H9 (cell line): ENCODE measurements around the gene UBE2J1. TPM values are rescaled to one million over a fixed set of nuclear protein-coding genes. Genes with fewer than 3 reads are reported as not detected.

Experiments used
- DNase-seq: peaks from one replicate; pipeline ENCODE4 v3.0.0-alpha.2; 2017
- H2AFZ ChIP-seq: one replicate; pipeline ENCODE4 v1.6.1; 2013; ENCODE audit warnings: mild to moderate bottlenecking, low read length, control low read depth, moderate library complexity
- H2AK5ac ChIP-seq: 2 replicates; pipeline ENCODE4 v1.6.1; 2013; ENCODE audit warnings: low read length, control low read depth, mixed read lengths; ENCODE audit not compliant: insufficient read length
- H2BK120ac ChIP-seq: one replicate; pipeline ENCODE4 v1.6.1; 2013; ENCODE audit warnings: low read depth, mild to moderate bottlenecking, low read length, control low read depth, inconsistent platforms; ENCODE audit not compliant: poor library complexity, severe bottlenecking
- H2BK12ac ChIP-seq: 2 replicates; pipeline ENCODE4 v1.6.1; 2013; ENCODE audit warnings: low read length, control low read depth, mixed read lengths, low read depth; ENCODE audit not compliant: insufficient read length
- H2BK15ac ChIP-seq: 2 replicates; pipeline ENCODE4 v1.6.1; 2013; ENCODE audit warnings: low read depth, low read length, control low read depth
- H2BK20ac ChIP-seq: one replicate; pipeline ENCODE4 v1.6.1; 2013; ENCODE audit warnings: low read depth, mild to moderate bottlenecking, low read length, control low read depth, inconsistent platforms; ENCODE audit not compliant: poor library complexity, severe bottlenecking
- H2BK5ac ChIP-seq: 2 replicates; pipeline ENCODE4 v1.6.1; 2013; ENCODE audit warnings: low read length, control low read depth, mixed read lengths; ENCODE audit not compliant: insufficient read length
- H3K14ac ChIP-seq: 2 replicates; pipeline ENCODE4 v1.6.1; 2013; ENCODE audit warnings: low read length, control low read depth; ENCODE audit not compliant: insufficient read depth
- H3K18ac ChIP-seq: 2 replicates; pipeline ENCODE4 v1.6.1; 2013; ENCODE audit warnings: low read depth, mild to moderate bottlenecking, mixed read lengths, low read length, control low read depth; ENCODE audit not compliant: insufficient read length
- H3K23ac ChIP-seq: 2 replicates; pipeline ENCODE4 v1.6.1; 2013; ENCODE audit warnings: low read length, control low read depth, mixed read lengths, low read depth; ENCODE audit not compliant: insufficient read length
- H3K23me2 ChIP-seq: 2 replicates; pipeline ENCODE4 v1.6.1; 2013; ENCODE audit warnings: low read depth, mild to moderate bottlenecking, mixed read lengths, low read length, control low read depth; ENCODE audit not compliant: insufficient read length, poor library complexity, severe bottlenecking
- H3K27ac ChIP-seq: 2 replicates; pipeline ENCODE4 v1.5.1; 2013; ENCODE audit warnings: low read length, control low read depth, mixed read lengths, low read depth; ENCODE audit not compliant: insufficient read length
- H3K27me3 ChIP-seq: 2 replicates; pipeline ENCODE4 v1.6.1; 2013; ENCODE audit warnings: low read length, control low read depth, inconsistent platforms; ENCODE audit not compliant: insufficient read depth
- H3K4ac ChIP-seq: 2 replicates; pipeline ENCODE4 v1.6.1; 2013; ENCODE audit warnings: low read depth, mild to moderate bottlenecking, control low read depth, inconsistent platforms, low read length, moderate library complexity
- H3K4me1 ChIP-seq: 2 replicates; pipeline ENCODE4 v1.6.1; 2013; ENCODE audit warnings: low read length, control low read depth, inconsistent platforms; ENCODE audit not compliant: insufficient read depth
- H3K4me2 ChIP-seq: 2 replicates; pipeline ENCODE4 v1.6.1; 2013; ENCODE audit warnings: low read length, control low read depth, mixed read lengths; ENCODE audit not compliant: insufficient read length, insufficient read depth
- H3K56ac ChIP-seq: 2 replicates; pipeline ENCODE4 v1.6.1; 2013; ENCODE audit warnings: low read depth, mild to moderate bottlenecking, mixed read lengths, low read length, control low read depth; ENCODE audit not compliant: insufficient read length
- H3K79me1 ChIP-seq: 2 replicates; pipeline ENCODE4 v1.6.1; 2013; ENCODE audit warnings: low read depth, mild to moderate bottlenecking, moderate library complexity, low read length, control low read depth, inconsistent platforms; ENCODE audit not compliant: insufficient read depth, poor library complexity, severe bottlenecking
- H3K79me2 ChIP-seq: 2 replicates; pipeline ENCODE4 v1.6.1; 2013; ENCODE audit warnings: low read length, control low read depth, inconsistent platforms; ENCODE audit not compliant: insufficient read depth
- H3K9ac ChIP-seq: 2 replicates; pipeline ENCODE4 v1.6.1; 2013; ENCODE audit warnings: low read length, control low read depth, mixed read lengths; ENCODE audit not compliant: insufficient read length; ENCODE audit errors: extremely low read depth
- H3K9me3 ChIP-seq: one replicate; pipeline ENCODE4 v1.6.1; 2013; ENCODE audit warnings: low read depth, low read length, inconsistent platforms; ENCODE audit not compliant: control insufficient read depth
- H3T11ph ChIP-seq: one replicate; pipeline ENCODE4 v1.6.1; 2013; ENCODE audit warnings: mild to moderate bottlenecking, low read length, control low read depth, inconsistent platforms
- H4K20me1 ChIP-seq: one replicate; pipeline ENCODE4 v1.6.1; 2013; ENCODE audit not compliant: control insufficient read depth, insufficient read length, insufficient read depth
- H4K5ac ChIP-seq: 2 replicates; pipeline ENCODE4 v1.6.1; 2013; ENCODE audit warnings: low read depth, mild to moderate bottlenecking, mixed read lengths, low read length, control low read depth; ENCODE audit not compliant: insufficient read length
- H4K8ac ChIP-seq: replicated peaks from 2 replicates; pipeline ENCODE4 v1.6.1; 2013; ENCODE audit warnings: low read length, control low read depth, mixed read lengths, low read depth; ENCODE audit not compliant: insufficient read length
- H4K91ac ChIP-seq: 2 replicates; pipeline ENCODE4 v1.6.1; 2013; ENCODE audit warnings: low read depth, mild to moderate bottlenecking, moderate library complexity, mixed read lengths, low read length, control low read depth; ENCODE audit not compliant: insufficient read length
- H3K27ac Mint-ChIP-seq, 3 experiments: 2 replicates in 2 of 3; 3 replicates in 1 of 3; pipeline ENCODE4 v1.8.0; 2020 to 2021; ENCODE audit warnings: mixed read lengths in 3 of 3, mild to moderate bottlenecking in 1 of 3, moderate library complexity in 1 of 3
- H3K27me3 Mint-ChIP-seq: 2 replicates; pipeline ENCODE4 v1.8.0; 2021; ENCODE audit warnings: low read depth, mild to moderate bottlenecking, moderate library complexity, mixed read lengths
- H3K36me3 Mint-ChIP-seq, 3 experiments: 2 replicates in 2 of 3; 3 replicates in 1 of 3; pipeline ENCODE4 v1.8.0; 2020 to 2021; ENCODE audit warnings: low read depth in 3 of 3, mixed read lengths in 3 of 3; ENCODE audit not compliant: insufficient read depth in 1 of 3
- H3K4me1 Mint-ChIP-seq, 2 experiments: 2 replicates each; pipeline ENCODE4 v1.8.0; 2020; ENCODE audit warnings: mixed read lengths in 2 of 2
- H3K4me3 Mint-ChIP-seq, 2 experiments: 2 replicates in 1 of 2; 3 replicates in 1 of 2; pipeline ENCODE4 v1.8.0; 2020 to 2021; ENCODE audit warnings: mild to moderate bottlenecking in 2 of 2, mixed read lengths in 2 of 2, moderate library complexity in 1 of 2
- H3K9me3 Mint-ChIP-seq, 2 experiments: 2 replicates in 1 of 2; 3 replicates in 1 of 2; pipeline ENCODE4 v1.8.0; 2020; ENCODE audit warnings: mild to moderate bottlenecking in 2 of 2, mixed read lengths in 2 of 2, moderate library complexity in 1 of 2
- WGBS: extraction: QIAGEN DNeasy Blood & Tissue Kit; methylation state at CpG from one replicate; pipeline ENCODE4 v1.1.7; 2013; ENCODE audit warnings: missing lambda C conversion rate, low lambda C conversion rate, mixed read lengths; ENCODE audit not compliant: insufficient read length; ENCODE audit errors: extremely low coverage; 5-methylcytosine and 5-hydroxymethylcytosine counted together
- total RNA-seq: library from RNA; stranded (reverse); gene quantifications from 2 replicates; pipeline ENCODE4 v1.2.1, GENCODE V29; 2021
- TF ChIP-seq, protein P1 (sequence below): fragments of 200-600 bp; sonication (generic); conservative IDR thresholded peaks from 3 replicates; pipeline ENCODE4 v1.8.0; 2021; ENCODE audit warnings: antibody characterized with exemption, mild to moderate bottlenecking

The UBE2J1 gene
- total RNA-seq, 1 experiment from 2014 or later = 13.1 TPM

DNA sequence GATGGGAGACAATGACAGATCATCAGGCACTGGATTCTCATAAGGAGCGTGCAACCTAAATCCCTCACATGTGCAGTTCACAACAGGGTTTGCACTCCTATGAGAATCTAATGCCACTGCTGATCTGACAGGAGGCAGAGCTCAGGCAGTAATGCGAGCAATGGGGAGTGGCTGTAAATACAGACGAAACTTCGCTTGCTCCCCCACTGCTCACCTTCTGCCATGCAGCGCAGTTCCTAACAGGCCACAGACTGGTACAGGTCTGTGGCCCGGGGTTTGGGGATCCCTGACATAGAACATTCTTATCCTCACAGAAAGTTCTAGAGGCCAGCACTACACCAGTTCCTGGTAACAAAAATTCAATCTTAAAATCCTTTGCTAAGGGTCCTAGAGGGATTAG lies 36.3 kb upstream of the UBE2J1 start:
- H2BK15ac ChIP-seq = no peak overlapping the region
- Mint-ChIP-seq H3K36me3 (peaks cover 0 to 4% (median 2%) of the 10 kb centered on the region in 3 experiments; a peak in 5 of 7 replicates), H3K27me3 (no peaks in the 10 kb centered on the region; the same call in 1 of the 2 replicates), H3K9me3 (no peaks in the 10 kb centered on the region), H3K27ac (no peak overlapping the region), H3K4me1 (peaks cover 6 to 7% of the 10 kb centered on the region in 2 experiments; a peak in 3 of 4 replicates), H3K4me3 (no peak overlapping the region)
- no peak overlapping the region for H3K4ac ChIP-seq
- no peaks in the 10 kb centered on the region for H3K79me1 ChIP-seq
- H3K27me3 ChIP-seq = no peaks in the 10 kb centered on the region
- H4K91ac ChIP-seq = no peak overlapping the region
- no peak overlapping the region for H2BK120ac ChIP-seq
- no peak overlapping the region for H2BK20ac ChIP-seq
- no peak overlapping the region for H3K23ac ChIP-seq
- H3K14ac ChIP-seq = no peak overlapping the region
- H3K9ac ChIP-seq = no peak overlapping the region
- H3T11ph ChIP-seq = no peak overlapping the region
- H3K23me2 ChIP-seq = no peaks in the 10 kb centered on the region
- no peak overlapping the region for H3K18ac ChIP-seq
- no peak overlapping the region for H4K8ac ChIP-seq
- no peak overlapping the region for H3K27ac ChIP-seq
- H3K4me1 ChIP-seq = no peaks in the 10 kb centered on the region
- no peak overlapping the region for H2BK5ac ChIP-seq
- H3K79me2 ChIP-seq = no peaks in the 10 kb centered on the region
- H2BK12ac ChIP-seq = no peak overlapping the region
- H4K20me1 ChIP-seq = no peaks in the 10 kb centered on the region
- H3K9me3 ChIP-seq = no peaks in the 10 kb centered on the region
- H2AFZ ChIP-seq = no peak overlapping the region
- H3K56ac ChIP-seq = no peak overlapping the region
- no CpG with 5 or more reads among the region's 6 CpGs for WGBS
- no peak overlapping the region for H3K4me2 ChIP-seq
- no peak overlapping the region for H4K5ac ChIP-seq
- H2AK5ac ChIP-seq = no peak overlapping the region
- DNase-seq = no peak
- TF ChIP-seq, protein P1, sequence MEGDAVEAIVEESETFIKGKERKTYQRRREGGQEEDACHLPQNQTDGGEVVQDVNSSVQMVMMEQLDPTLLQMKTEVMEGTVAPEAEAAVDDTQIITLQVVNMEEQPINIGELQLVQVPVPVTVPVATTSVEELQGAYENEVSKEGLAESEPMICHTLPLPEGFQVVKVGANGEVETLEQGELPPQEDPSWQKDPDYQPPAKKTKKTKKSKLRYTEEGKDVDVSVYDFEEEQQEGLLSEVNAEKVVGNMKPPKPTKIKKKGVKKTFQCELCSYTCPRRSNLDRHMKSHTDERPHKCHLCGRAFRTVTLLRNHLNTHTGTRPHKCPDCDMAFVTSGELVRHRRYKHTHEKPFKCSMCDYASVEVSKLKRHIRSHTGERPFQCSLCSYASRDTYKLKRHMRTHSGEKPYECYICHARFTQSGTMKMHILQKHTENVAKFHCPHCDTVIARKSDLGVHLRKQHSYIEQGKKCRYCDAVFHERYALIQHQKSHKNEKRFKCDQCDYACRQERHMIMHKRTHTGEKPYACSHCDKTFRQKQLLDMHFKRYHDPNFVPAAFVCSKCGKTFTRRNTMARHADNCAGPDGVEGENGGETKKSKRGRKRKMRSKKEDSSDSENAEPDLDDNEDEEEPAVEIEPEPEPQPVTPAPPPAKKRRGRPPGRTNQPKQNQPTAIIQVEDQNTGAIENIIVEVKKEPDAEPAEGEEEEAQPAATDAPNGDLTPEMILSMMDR = no peak
